LHCN-M2 (cell line): ENCODE data around the gene ARHGAP42. TPM values are rescaled to one million over a fixed set of nuclear protein-coding genes. Genes with fewer than 3 reads are reported as not detected.
A peak's percentile ranks its signal among the peaks of the same experiment; 100 is the strongest.
"Not testable (repeated sequence)": the region's sequence is repeated elsewhere in the genome, so short reads cannot be mapped to it uniquely, and the experiment has no call there.

Experiments used
- DNase-seq: peaks from one replicate; pipeline ENCODE4 v3.0.0-alpha.2; 2012; ENCODE audit warnings: low read depth
- total RNA-seq: library from RNA; depleted of rRNA; stranded (reverse); fragments of >200 nt; gene quantifications from 2 replicates; pipeline ENCODE4 v1.2.3, GENCODE V29; 2014

ARHGAP42 gene
- total RNA-seq, 1 experiment from 2014 or later = 10.3 TPM

DNA sequence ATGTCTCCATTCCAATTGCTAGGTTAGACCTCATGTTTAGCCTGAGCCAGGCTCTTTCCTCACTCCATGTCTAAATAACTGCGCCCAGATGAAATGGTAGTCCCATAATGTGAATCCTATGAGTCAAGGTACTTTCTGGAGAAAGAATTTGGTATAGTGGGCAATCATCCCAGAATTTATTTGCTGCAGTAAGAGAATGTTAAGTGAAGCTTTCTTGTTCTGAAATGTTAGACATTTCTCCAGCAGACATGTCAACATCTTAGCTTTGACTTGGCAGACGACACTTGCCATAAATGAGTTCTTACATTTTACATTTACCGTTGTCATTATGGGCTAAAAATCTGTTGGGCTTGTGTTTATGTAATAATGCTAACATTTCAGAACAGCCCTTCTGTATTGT, 277.3 kb downstream of the ARHGAP42 start:
- no peak for DNase-seq

GRCh38 chr11:100965346-100965745, 278.3 kb downstream of the ARHGAP42 start:
- DNase-seq = no peak

DNA sequence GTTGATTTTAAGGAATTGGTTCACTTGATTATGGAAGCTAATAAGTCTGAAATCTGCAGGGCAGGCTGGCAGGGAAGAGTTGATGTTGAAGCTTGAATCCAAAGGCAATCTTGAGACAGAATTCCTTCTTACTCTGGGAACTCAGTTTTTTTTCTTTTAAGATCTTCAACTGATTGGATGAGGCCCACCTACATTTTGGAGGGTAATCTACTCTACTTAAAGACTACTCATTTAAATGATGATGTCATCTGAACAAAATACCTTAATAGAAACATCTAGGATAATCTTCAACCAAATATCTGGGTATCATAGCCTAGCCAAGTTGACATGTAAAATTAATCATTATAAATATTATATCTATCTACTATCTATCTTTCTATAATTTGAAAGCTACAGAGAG, 279.3 kb downstream of the ARHGAP42 start:
- DNase-seq = no peak

- DNase-seq = no peak
These were observed 281.9 kb downstream of the ARHGAP42 start for GRCh38 chr11:100969008-100969407.

DNA sequence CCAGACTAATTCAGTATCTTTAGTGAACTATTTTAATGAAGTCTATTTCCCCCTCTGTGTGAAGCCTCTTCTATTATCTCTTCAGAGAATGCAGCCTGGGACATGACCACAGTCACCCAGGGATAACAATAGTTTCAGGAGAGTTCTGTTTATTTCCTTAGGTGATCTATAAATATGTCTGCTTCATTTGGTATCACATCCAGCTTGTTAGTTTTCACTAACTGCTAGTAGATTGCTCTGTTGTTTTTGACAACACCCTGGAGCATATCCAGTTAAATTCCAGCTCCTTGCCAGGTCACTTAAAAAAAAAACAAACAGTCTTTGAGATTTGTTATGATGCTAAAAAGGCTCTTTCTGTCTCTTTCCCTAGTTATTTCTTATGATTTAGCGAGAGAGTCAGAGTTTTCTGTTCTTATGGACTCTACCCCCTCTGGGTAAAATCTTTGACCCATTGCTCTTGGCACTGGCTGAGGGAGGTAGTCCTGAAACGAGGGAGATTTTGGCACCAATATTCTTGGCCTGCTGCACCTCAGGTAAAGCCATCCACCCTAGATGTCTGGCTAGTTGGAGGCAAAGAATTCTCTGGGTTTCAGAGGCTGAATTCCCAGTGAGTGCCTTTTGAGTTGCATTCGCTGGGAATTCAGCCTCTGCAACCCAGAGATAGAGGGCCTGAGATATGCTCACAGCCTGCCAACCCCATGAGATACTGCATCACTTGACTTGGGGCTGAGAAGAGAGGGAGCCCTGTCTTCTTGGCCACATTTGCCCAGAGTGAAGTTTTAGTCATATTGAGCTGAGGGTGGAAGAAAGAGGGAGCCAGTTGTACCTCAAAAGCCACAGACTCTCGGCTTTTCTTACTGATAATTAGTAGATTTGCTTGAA, 283.4 kb downstream of the ARHGAP42 start:
- DNase-seq = no peak

DNA sequence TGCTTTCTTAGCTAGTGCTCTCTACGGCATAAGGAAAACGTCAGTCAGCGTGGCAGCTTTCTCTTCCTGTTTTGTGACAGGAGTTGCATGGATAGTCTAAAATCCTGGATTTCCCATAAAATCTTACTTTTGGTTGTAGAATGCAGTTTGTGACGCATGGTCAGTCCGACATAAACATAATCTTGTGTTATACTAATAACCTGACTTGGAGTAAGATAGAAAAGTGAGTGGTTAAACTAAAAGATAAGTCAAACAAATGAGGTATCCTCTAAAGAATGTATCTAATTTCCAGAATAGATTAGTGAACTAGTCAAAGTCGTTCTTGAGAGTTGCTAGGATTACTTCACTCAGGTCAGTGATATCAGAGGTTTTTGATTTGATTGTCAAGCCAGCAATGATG, 285.0 kb downstream of the ARHGAP42 start:
- DNase-seq = no peak

- DNase-seq = no peak
These were observed 291.4 kb downstream of the ARHGAP42 start for GRCh38 chr11:100978442-100978841.

DNA sequence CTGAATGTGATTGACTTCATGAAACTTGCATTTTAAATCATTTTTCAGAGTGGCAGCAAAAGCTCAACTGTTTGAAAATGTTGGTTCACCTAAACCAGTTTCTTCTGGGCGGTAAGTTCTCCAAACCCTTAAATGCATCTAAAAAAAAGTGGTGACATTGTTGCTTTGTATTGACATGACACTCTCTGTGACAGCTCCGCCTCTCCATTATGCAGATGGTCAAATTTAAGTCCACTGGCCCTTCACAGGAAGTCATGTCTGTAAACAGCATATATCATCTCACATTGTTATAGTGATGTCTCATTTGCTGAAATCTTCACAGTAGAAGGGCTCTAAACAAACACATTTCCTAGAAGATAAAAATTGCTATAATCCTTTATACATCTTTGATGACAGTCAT, 291.9 kb downstream of the ARHGAP42 start:
- no peak for DNase-seq

DNA sequence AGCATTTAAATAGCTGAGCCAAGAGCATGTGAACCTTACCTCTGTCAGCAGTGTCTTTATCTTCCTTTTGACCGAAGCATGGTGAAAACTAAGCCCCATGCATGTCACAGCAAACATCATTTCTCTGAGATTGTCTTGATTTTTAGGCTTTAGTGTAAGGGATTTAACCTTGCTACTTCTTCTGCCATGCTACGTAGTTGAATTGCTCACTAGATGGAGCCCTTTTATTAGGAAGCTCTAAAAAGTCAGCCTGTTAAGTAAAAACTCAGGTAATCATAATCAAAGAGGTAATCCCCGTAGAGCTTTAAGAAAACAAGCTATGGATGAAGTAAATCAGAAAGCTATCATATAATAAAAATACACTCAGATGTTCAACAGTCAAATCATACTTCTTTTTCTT, 293.1 kb downstream of the ARHGAP42 start:
- DNase-seq = peak; percentile 8

GRCh38 chr11:100981196-100981824, 294.2 kb downstream of the ARHGAP42 start:
- no peak for DNase-seq

DNA sequence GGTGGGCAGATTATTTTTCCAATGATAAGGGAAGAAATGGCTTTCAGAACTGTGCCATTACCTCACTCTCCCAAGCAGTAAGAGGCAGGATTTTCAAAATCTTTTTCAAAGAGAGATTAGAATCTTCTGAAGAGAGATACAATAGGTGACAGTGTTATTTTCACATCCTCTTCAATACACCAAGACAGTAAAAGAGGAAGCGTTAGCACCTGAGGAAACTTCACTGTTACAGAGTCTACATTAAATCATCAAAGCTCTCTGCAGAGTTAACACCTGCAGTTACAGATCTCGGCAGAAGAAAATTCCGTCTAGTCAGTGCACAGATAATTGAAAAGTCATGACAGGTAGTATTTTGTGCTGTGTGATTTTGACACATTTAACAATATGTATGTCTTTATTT, 297.6 kb downstream of the ARHGAP42 start:
- DNase-seq = no peak

- DNase-seq = no peak
These were observed 303.8 kb downstream of the ARHGAP42 start for GRCh38 chr11:100990931-100991330.

- no peak for DNase-seq
These were observed 304.5 kb downstream of the ARHGAP42 start for GRCh38 chr11:100991541-100991940.

DNA sequence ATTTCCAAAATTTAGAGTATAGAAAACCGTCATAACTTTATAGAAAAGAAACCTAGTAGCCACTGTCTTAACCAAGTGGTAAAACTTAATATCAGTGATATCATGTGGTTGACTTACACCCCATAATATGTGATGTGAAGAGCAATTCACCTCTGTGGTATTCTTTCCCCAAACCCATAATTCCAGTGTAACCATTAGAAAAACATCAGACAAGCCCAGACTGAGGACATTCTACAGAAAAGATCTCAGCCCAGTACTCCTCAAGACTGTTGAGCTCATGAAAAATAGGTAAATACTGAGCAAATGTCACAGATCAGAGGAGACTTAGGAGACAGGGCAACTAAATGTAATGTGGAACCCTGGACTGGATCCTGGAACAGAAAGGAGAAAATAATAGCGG, 307.9 kb downstream of the ARHGAP42 start:
- DNase-seq = no peak

DNA sequence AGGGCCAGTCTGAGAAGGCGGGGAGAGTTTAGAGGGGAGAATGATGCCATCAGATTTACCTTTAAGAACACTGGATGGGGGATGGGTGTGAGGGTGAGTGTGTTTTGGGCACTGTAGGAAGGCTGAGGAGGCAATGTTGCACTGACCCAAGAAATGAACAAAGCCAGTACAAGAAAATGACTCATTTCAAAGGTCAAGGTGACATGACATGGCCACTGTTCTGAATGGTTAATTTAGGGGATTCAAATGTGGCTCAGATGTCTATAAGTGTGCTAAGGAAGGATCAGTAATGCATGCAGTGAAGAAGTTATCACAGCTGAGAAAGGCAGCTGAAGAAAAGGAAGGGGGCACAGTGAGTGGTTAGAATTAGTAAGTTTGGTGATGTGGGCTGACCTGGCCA, 312.7 kb downstream of the ARHGAP42 start:
- DNase-seq = no peak

DNA sequence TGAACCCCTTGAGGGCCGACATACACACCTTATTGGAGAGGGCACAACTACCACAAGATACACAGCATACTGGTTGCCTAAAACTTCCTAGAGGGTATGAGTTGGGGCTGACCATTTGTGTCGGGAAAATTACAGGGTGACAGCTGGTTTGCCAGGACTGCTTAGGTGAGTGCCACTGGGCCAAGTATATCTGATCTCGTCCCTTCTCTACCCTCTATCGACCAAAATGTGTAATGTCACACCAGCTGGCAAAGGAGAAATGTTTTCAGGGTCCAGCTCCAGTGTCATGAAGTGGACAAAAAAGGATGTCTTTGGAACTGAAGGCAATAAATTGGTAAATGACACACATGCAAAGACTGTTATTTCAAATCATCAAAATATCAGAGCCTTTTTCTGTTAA, 316.4 kb downstream of the ARHGAP42 start:
- DNase-seq = no peak

DNA sequence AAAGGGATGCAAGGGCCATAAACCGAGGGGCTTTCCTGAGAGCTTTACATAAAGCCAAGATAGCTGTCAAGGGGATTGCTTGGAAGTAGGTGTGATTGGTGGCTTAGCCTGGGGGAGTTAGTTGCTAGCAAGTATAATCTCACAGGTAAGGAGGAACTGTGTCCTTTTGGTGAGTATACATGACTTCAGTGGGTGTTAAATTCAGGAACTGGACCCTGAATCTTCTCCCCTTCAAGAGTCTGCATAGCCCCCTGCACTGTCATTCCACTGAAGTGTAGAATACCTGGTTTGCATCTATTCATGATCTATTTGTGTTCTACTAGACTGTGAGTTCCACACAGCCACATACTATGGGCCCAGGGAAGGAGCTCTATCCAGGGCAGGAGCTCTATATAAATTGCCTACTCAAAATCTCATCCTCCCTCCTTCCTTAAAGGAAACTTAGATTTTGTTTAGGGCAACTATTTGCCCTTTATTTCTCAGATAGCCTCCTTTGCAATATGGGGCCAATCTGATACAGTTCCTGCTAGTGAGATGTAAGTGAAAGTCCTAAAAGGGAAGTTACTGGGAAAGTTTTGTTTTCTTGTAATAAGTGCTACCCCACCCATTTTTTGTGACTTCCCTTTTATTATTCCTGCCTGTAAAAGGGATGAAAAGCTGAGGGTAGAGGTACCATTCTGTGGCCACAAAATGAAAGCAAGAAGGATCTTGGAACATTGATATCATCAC, 322.0 kb downstream of the ARHGAP42 start:
- DNase-seq = no peak

GRCh38 chr11:101009690-101010055, 322.6 kb downstream of the ARHGAP42 start:
- DNase-seq = no peak

GRCh38 chr11:101010899-101011298, 323.8 kb downstream of the ARHGAP42 start:
- DNase-seq = no peak

DNA sequence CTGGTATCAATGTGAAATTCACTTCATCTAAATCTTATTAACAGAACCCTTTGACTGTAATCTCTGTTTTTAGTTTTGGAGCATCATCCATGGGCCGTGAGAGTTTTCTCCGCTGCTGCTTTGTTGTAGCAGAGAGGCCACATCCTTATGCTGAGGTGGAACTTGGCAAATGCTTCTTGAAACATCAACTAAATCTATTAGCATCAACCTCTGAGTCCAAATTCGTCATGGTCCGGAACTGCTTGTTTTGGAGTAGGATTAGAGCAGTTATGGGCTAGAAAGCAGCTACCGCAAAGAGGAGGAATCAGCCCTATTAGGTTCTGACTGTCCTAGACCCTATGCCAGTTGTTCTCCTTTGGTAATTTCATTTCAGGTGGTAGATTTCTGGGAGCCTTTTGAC, 324.8 kb downstream of the ARHGAP42 start:
- no peak for DNase-seq

DNA sequence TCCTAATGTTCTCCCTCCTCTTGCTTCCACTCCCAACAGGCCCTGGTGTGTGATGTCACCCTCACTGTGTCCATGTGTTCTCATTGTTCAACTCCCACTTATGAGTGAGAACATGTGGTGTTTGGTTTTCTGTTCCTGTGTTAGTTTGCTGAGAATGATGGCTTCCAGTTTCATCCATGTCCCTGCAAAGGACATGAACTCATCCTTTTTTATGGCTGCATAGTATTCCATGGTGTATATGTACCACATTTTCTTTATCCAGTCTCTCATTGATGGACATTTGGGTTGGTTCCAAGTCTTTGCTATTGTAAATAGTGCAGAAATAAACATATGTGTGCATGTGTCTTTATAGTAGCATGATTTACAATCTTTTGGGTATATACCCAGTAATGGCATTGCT, 326.6 kb downstream of the ARHGAP42 start:
- not testable (repeated sequence) for DNase-seq

GRCh38 chr11:101014600-101015285, 327.7 kb downstream of the ARHGAP42 start:
- no peak for DNase-seq
